ENCODE results near the gene BEND6. TPM values are rescaled to one million over a fixed set of nuclear protein-coding genes. Genes with fewer than 3 reads are reported as not detected.

Gene BEND6
- total RNA-seq, 1 experiment from 2014 or later = 1.4 TPM

GRCh38 chr6:56984884-56985283 lies 30.0 kb downstream of the BEND6 start:
- H3K56ac ChIP-seq (ENCODE audit: insufficient read length, low read depth, low read length) = no peak overlapping the region
- Mint-ChIP-seq H3K4me1 (peaks cover 0 to 2% of the 10 kb centered on the region in 2 experiments; a peak in 1 of 4 replicates), H3K36me3 (ENCODE audit: insufficient read depth in 1 of 3, low read depth in 3 of 3) (no peaks in the 10 kb centered on the region), H3K9me3 (no peaks in the 10 kb centered on the region), H3K4me3 (no peak overlapping the region), H3K27me3 (ENCODE audit: low read depth) (no peaks in the 10 kb centered on the region; the same call in 1 of the 2 replicates), H3K27ac (no peak overlapping the region)
- H3K9ac ChIP-seq (ENCODE audit: extremely low read depth, insufficient read length, low read length) = no peak overlapping the region
- no peaks in the 10 kb centered on the region for H4K20me1 ChIP-seq (ENCODE audit: control insufficient read depth, insufficient read depth, insufficient read length)
- H3T11ph ChIP-seq (ENCODE audit: low read length) = no peak overlapping the region
- no peak overlapping the region for H3K18ac ChIP-seq (ENCODE audit: insufficient read length, low read depth, low read length)
- H2AK5ac ChIP-seq (ENCODE audit: insufficient read length, low read length) = no peak overlapping the region
- no CpG with 5 or more reads among the region's 2 CpGs for WGBS (ENCODE audit: extremely low coverage, insufficient read length, low lambda C conversion rate)
- no peak overlapping the region for H3K27ac ChIP-seq (ENCODE audit: insufficient read length, low read depth, low read length)
- no peaks in the 10 kb centered on the region for H3K23me2 ChIP-seq (ENCODE audit: insufficient read length, low read depth, low read length, poor library complexity, severe bottlenecking)
- no peak overlapping the region for H3K4ac ChIP-seq (ENCODE audit: low read depth, low read length)
- no peak overlapping the region for H2BK15ac ChIP-seq (ENCODE audit: low read depth, low read length)
- H2BK12ac ChIP-seq (ENCODE audit: insufficient read length, low read depth, low read length) = no peak overlapping the region
- no peak overlapping the region for H3K23ac ChIP-seq (ENCODE audit: insufficient read length, low read depth, low read length)
- H4K8ac ChIP-seq (replicated peaks; ENCODE audit: insufficient read length, low read depth, low read length) = no peak overlapping the region
- no peak overlapping the region for H2BK20ac ChIP-seq (ENCODE audit: low read depth, low read length, poor library complexity, severe bottlenecking)
- no peaks in the 10 kb centered on the region for H3K4me1 ChIP-seq (ENCODE audit: insufficient read depth, low read length)
- no peaks in the 10 kb centered on the region for H3K79me1 ChIP-seq (ENCODE audit: insufficient read depth, low read depth, low read length, poor library complexity, severe bottlenecking)
- no peak overlapping the region for H2BK5ac ChIP-seq (ENCODE audit: insufficient read length, low read length)
- no peaks in the 10 kb centered on the region for H3K9me3 ChIP-seq (ENCODE audit: control insufficient read depth, low read depth, low read length)
- no peak overlapping the region for H2BK120ac ChIP-seq (ENCODE audit: low read depth, low read length, poor library complexity, severe bottlenecking)
- no peaks in the 10 kb centered on the region for H3K79me2 ChIP-seq (ENCODE audit: insufficient read depth, low read length)
- no peak for TF ChIP-seq CTCF (conservative IDR thresholded peaks at IDR 0.05)
- H3K27me3 ChIP-seq (ENCODE audit: insufficient read depth, low read length) = no peaks in the 10 kb centered on the region
- DNase-seq = no peak
- H2AFZ ChIP-seq (ENCODE audit: low read length) = no peak overlapping the region
- H4K91ac ChIP-seq (ENCODE audit: insufficient read length, low read depth, low read length) = no peak overlapping the region
- H3K4me2 ChIP-seq (ENCODE audit: insufficient read depth, insufficient read length, low read length) = no peak overlapping the region
- H3K14ac ChIP-seq (ENCODE audit: insufficient read depth, low read length) = no peak overlapping the region
- no peak overlapping the region for H4K5ac ChIP-seq (ENCODE audit: insufficient read length, low read depth, low read length)
